Measurements from ENCODE around the gene IQCH.

The IQCH gene

DNA sequence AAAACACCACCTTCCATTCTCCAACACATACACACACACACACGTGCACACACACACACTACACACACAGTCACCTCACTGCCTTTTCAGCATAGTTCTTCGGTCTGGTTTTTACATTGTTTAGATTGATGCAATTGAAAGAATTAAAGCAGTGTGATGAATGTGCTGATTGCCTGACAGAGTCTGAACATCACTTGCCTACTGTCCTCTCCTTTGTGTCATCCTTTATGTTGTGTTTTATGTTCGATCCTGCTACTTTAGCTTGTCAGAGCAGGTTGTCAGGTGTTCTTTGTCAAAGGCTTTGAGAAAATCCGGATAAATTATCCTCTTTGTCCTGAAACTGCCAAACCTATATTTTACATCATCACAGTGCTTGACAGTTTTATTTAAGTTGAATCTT lies 80.4 kb downstream of the IQCH start:
- TF ChIP-seq SIN3A (IDR thresholded peaks at IDR 0.05; ENCODE audit: borderline replicate concordance, insufficient read depth, low read length) (no peak), TAF1 (IDR thresholded peaks at IDR 0.05; ENCODE audit: borderline replicate concordance, insufficient read depth, low read length) (no peak), FOXP2 (optimal IDR thresholded peaks at IDR 0.05; ENCODE audit: borderline replicate concordance, extremely low read depth, extremely low read length, insufficient read depth) (no peak), POLR2AphosphoS5 (IDR thresholded peaks at IDR 0.05; ENCODE audit: low read depth, low read length) (no peak)
- TF ChIP-seq, protein P1, sequence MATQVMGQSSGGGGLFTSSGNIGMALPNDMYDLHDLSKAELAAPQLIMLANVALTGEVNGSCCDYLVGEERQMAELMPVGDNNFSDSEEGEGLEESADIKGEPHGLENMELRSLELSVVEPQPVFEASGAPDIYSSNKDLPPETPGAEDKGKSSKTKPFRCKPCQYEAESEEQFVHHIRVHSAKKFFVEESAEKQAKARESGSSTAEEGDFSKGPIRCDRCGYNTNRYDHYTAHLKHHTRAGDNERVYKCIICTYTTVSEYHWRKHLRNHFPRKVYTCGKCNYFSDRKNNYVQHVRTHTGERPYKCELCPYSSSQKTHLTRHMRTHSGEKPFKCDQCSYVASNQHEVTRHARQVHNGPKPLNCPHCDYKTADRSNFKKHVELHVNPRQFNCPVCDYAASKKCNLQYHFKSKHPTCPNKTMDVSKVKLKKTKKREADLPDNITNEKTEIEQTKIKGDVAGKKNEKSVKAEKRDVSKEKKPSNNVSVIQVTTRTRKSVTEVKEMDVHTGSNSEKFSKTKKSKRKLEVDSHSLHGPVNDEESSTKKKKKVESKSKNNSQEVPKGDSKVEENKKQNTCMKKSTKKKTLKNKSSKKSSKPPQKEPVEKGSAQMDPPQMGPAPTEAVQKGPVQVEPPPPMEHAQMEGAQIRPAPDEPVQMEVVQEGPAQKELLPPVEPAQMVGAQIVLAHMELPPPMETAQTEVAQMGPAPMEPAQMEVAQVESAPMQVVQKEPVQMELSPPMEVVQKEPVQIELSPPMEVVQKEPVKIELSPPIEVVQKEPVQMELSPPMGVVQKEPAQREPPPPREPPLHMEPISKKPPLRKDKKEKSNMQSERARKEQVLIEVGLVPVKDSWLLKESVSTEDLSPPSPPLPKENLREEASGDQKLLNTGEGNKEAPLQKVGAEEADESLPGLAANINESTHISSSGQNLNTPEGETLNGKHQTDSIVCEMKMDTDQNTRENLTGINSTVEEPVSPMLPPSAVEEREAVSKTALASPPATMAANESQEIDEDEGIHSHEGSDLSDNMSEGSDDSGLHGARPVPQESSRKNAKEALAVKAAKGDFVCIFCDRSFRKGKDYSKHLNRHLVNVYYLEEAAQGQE (IDR thresholded peaks at IDR 0.05; ENCODE audit: insufficient read depth in 1 of 2, low read depth in 2 of 2, low read length in 2 of 2): no peak

DNA sequence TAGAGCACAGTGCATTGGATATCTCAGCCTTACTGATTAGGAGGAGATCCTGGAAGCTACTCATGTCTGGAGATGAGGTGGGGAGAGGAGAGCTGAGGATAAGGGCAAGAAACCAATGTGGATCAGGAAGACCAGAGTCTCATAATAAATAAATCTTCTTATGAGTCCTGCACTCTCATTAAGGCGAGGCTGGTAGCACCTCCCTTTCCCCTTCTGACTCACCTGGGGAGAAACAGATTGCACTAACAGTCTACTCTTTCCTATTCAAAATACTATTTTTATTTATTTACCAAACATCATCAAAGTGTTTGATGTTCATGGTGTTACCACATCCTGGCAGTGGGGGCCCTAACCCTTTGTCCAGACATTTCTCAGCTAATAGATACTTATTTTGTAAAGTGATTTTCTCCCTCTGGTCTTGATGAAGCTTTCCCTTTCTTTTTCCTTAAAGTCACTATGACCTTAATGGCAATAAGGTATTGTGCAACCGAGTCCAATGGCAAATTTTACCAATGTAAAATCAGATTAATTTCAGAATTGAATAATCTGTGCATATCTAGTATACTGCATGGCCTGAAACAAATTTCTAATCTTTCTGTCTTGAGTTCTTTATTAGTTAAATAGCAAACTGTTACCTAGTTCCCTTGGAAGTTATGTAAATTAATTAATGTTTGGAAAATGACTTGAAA lies 81.1 kb downstream of the IQCH start:
- TF ChIP-seq TAF1 (IDR thresholded peaks at IDR 0.05; ENCODE audit: borderline replicate concordance, insufficient read depth, low read length) (no peak), FOXP2 (optimal IDR thresholded peaks at IDR 0.05; ENCODE audit: borderline replicate concordance, extremely low read depth, extremely low read length, insufficient read depth) (no peak), POLR2AphosphoS5 (IDR thresholded peaks at IDR 0.05; ENCODE audit: low read depth, low read length) (no peak), SIN3A (IDR thresholded peaks at IDR 0.05; ENCODE audit: borderline replicate concordance, insufficient read depth, low read length) (no peak)
- TF ChIP-seq, protein P1 (IDR thresholded peaks at IDR 0.05; ENCODE audit: insufficient read depth in 1 of 2, low read depth in 2 of 2, low read length in 2 of 2): no peak

DNA sequence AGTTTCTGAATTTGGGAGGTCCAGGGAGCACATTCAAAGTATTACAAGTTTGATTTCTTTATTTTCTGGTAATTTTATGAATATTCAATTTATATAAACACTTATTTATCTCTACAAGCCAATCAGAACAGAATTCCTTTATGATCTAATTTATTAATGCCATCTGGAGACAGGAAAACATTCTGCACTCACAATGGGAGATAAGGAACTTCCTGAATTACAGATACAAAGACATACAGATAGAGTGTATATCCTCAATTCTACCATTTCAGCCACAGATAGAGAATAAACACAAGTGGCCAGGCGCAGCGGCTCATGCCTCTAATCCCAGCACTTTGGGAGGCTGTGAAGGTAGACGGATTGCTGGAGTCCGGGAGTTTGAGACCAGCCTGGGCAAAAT lies 86.0 kb downstream of the IQCH start:
- TF ChIP-seq TAF1 (IDR thresholded peaks at IDR 0.05; ENCODE audit: borderline replicate concordance, insufficient read depth, low read length) (no peak), POLR2AphosphoS5 (IDR thresholded peaks at IDR 0.05; ENCODE audit: low read depth, low read length) (no peak), SIN3A (IDR thresholded peaks at IDR 0.05; ENCODE audit: borderline replicate concordance, insufficient read depth, low read length) (no peak), FOXP2 (optimal IDR thresholded peaks at IDR 0.05; ENCODE audit: borderline replicate concordance, extremely low read depth, extremely low read length, insufficient read depth) (no peak)
- TF ChIP-seq, protein P1 (IDR thresholded peaks at IDR 0.05; ENCODE audit: insufficient read depth in 1 of 2, low read depth in 2 of 2, low read length in 2 of 2): no peak

DNA sequence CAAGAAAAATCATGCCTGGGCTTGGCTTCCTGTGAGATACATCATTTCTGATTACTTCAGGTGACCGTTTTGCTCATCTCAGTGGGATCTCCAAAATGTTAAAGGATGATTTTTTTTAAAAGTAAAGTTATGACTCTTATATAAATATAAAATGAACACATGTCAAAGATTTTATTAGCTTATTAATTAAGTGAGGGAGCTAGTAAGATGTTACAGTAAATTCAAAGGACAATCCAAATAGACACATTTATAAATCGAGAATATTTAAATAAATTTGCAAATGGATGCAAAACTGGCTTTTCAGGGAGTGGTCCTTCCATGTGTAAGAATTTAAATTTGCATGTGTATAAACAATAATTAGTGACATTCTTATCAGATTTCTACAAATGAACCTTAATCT lies 87.0 kb downstream of the IQCH start:
- no peak for TF ChIP-seq POLR2AphosphoS5 (IDR thresholded peaks at IDR 0.05; ENCODE audit: low read depth, low read length)
- TF ChIP-seq, protein P1 (IDR thresholded peaks at IDR 0.05; ENCODE audit: insufficient read depth in 1 of 2, low read depth in 2 of 2, low read length in 2 of 2): no peak
- no peak for TF ChIP-seq TAF1 (IDR thresholded peaks at IDR 0.05; ENCODE audit: borderline replicate concordance, insufficient read depth, low read length)

DNA sequence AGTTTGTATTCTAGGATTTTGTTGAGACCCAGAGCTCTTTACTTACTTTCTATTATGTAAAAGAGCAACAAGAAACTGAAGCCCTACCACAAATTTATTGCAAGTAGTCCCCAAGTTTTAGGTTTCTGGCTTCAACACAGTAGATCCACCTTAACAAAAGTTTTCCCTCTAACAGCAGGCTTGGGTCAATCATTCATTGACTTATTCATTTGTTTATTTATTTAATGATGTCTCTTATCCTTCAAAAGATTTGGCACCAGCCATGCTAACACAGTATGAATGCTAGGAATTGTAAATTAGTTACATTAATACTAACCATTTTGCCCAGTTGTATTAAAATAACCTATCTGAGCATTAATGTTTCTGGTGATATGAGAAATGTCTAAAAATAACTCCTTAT lies 88.6 kb downstream of the IQCH start:
- TF ChIP-seq, protein P1 (IDR thresholded peaks at IDR 0.05; ENCODE audit: insufficient read depth in 1 of 2, low read depth in 2 of 2, low read length in 2 of 2): no peak
- no peak for TF ChIP-seq FOXP2 (optimal IDR thresholded peaks at IDR 0.05; ENCODE audit: borderline replicate concordance, extremely low read depth, extremely low read length, insufficient read depth)
- no peak for TF ChIP-seq SIN3A (IDR thresholded peaks at IDR 0.05; ENCODE audit: borderline replicate concordance, insufficient read depth, low read length)

All from PFSK-1 (cell line).